HG03025 (cell line): ENCODE measurements around the gene BID.
"Not testable (repeated sequence)": the region's sequence is repeated elsewhere in the genome, so short reads cannot be mapped to it uniquely, and the experiment has no call there.

Source experiments
- ATAC-seq: cut with Tn5 transposase; IDR thresholded peaks from one replicate; pipeline ENCODE4 v1.9.1; 2021; ENCODE audit warnings: mild to moderate bottlenecking, moderate library complexity; ENCODE audit not compliant: unreplicated experiment, low FRiP score

The BID gene

GRCh38 chr22:17705951-17706900 is 68.0 kb downstream of the BID start:
- peak; percentile 66 for ATAC-seq

- no peak for ATAC-seq
Measured at GRCh38 chr22:17705546-17705945, 68.7 kb downstream of the BID start.

GRCh38 chr22:17703811-17704210 is 70.5 kb downstream of the BID start:
- ATAC-seq = no peak

GRCh38 chr22:17700778-17701177 is 73.5 kb downstream of the BID start:
- ATAC-seq = no peak

- no peak for ATAC-seq
Measured at GRCh38 chr22:17699696-17700340, 74.5 kb downstream of the BID start.

GRCh38 chr22:17698948-17699347 is 75.3 kb downstream of the BID start:
- ATAC-seq = no peak

GRCh38 chr22:17698276-17698675 is 76.0 kb downstream of the BID start:
- not testable (repeated sequence) for ATAC-seq

DNA sequence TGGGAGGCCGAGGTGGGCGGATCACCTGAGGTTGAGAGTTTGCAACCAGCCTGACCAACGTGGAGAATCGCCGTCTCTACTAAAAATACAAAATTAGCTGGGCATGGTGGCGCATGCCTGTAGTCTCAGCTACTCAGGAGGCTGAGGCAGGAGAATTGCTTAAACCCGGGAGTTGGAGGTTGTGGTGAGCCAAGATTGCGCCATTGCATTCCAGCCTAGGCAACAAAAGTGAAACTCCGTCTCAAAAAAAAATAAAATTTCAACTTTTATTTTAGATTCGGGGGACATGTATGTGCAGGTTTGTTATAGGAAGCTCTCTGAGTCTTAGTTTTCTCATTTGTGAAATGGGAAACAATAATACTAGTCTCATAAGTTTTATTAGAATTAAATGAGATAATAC is 77.1 kb downstream of the BID start:
- not testable (repeated sequence) for ATAC-seq

GRCh38 chr22:17695986-17696385 is 78.3 kb downstream of the BID start:
- no peak for ATAC-seq

GRCh38 chr22:17694752-17695151 is 79.5 kb downstream of the BID start:
- ATAC-seq = no peak

DNA sequence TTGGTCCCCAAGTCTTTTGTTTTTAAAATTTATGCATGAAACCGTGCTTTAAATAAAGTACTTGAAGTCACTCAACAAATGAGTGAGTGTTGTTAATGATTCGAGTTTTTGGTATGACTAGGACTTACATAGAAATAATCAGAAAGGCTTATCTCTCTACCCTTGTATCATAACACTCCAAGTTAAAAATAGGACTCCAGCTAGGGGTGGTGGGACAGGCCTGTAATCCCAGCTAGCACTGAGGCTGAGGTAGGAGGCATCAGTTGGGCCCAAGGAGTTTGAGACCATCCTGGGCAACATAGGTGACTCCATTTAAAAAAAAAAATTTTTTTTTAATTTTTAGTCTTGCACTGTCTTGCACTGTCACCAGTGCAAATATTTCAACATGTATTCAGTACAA is 80.1 kb downstream of the BID start:
- ATAC-seq = no peak

- no peak for ATAC-seq
Measured at GRCh38 chr22:17692841-17693240, 81.4 kb downstream of the BID start.

- no peak for ATAC-seq
Measured at GRCh38 chr22:17684245-17684644, 90.0 kb downstream of the BID start.
